Activated CD4-positive, CD25-positive, alpha-beta regulatory T cell (primary cell): ENCODE measurements around the gene IFTAP.
"Not testable (repeated sequence)": the region's sequence is repeated elsewhere in the genome, so short reads cannot be mapped to it uniquely, and the experiment has no call there.

Source experiments
- DNase-seq, 4 experiments: peaks; one replicate each; lab custom pipeline; 2025; lab: John Stamatoyannopoulos, UW

Gene IFTAP, protein sequence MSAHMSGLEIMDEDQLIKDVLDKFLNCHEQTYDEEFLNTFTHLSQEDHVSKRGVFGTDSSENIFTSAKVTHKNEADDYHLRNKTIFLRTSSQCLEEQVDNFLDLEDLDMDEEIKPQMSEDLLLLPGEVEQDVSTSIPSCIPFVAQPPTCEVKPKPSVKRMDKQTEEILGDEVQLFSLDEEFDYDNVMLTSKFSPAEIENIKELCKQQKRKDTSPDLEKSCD

DNA sequence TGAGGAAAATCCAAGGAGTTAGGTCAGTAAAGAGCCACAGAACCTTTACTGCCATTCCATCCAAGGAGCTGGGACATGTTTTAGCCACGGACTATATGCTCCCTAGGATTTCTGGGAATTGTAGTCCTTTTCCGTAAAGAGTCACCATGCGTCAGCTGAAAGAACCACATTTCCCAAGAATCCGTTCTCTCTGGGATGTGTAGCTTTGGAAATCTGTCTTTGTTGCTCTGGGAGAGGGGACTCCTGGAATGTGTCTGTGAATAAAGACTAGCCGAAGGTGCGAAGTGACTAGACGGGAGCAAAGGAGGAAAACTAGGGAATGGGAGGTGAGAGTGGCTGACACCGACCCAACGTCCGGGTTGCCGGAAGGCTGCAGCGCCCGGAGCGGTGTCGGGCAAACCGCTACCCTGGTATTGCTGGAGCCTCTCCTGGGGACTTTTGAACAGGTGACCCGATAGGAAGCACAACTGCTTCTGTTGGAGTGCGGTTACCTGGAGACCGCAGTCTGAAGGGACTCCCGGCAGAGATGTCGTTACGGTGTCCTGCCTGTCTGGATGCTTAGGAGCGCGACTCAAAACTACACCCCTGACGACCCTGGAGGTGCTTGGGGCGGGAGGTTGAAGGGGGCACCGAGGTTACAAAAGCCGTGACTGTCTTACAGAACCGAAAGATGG is at the start of gene IFTAP:
Gene IFTAP, plus strand, starts transcription at position 187 of the 674 bp plus-strand sequence. CDS start 15,602 bp downstream, outside the sequence.
- DNase-seq: no peak

DNA sequence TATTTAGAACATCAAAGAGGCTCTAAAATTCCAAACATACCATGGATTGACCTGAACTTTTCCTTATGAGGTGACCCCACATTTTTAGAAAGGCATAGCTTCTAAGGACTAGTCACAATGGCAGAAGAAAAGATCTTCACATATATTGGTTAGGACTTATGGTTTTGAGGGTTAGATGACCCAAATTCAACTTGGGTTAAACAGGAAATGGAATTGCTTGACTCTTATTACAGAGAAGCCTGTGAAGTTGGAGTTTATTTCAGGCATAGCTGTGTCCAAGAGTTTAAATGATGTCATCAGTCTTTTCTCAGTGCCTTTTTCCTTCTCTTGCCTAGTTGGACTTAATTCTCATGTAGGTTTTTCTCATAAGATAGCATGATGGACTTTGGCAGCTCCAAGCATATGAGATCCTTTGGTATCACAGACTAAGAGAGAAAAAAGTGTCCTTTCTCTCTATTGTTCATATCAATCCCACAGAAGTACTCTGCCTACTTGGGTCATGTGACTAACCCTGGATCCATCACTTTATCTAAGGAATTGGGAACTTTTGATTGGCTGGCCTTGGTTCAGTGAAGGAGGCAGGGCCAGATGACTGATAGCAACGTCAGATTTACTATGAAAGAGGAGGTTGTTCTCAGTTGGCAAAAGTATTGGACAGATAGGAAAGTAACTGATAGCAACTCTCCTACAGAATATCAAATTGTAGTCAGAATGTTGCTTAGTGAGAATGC is 43.8 kb upstream of the IFTAP start:
- no peak for DNase-seq

DNA sequence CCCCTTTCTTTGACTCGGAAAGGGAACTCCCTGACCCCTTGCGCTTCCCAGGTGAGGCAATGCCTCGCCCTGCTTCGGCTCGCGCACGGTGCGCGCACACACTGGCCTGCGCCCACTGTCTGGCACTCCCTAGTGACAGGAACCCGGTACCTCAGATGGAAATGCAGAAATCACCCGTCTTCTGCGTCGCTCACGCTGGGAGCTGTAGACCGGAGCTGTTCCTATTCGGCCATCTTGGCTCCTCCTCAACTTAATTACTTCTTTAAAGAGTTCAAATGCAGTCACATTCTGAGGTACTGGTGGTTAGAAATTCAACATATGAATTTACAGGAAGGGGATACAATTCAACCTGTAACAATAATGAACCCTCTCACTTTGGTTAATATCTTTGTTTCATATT is 36.9 kb upstream of the IFTAP start:
- not testable (repeated sequence) for DNase-seq

DNA sequence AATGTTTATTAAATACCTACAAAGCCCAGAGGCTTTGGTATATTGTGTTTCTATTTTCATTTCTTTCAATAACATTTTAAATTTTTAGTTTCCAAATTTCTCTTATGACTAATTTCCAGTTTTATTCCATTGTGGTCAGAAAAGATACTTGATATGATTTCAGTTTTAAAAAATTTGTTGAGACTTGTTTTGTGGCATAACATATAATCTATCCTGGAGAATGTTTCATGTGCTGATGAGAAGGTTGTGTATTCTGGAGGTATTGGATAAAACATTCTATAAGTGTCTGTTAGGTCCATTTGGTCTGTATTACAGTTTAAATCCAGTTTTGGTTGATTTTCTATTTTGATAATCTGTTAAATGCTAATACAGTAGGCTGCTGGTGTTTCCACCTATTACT is 36.3 kb upstream of the IFTAP start:
- DNase-seq: no peak

DNA sequence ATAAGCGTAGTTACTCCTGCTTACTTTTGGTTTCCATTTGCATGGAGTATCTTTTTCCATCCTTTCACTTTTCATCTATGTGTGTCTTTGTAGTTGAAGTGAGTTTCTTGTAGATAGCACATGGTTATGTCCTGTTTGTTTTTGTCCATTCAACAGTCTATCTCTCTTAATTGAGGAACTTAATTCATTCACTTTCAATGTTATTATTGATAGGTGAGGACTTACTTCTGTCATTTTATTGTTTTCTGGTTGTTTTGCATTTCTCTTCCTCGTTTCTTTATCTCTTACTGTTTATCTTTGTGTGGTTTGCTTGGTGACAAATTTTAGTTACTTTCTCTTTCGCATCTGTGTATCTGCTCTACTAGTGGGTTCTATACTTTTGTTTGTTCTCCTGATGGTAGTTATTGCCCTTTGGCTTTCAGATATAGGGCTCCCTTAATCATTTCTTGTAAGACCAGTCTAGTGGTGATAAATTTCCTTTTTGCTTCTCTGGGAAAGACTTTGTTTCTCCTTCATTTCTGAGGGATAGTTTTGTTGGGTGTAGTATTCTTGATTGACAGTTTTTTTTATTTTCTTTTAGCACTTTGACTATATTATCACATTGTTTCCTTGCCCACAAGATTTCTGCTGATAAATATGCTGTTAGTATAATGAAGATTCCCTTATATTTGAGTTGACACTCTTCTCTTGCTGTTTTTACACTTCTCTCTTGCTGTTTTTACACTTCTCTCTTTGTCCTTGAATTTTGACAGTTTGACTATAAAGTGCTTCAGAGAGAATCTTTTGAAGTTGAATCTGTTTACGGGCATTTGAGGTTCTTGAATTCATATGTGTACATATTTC is 35.5 kb upstream of the IFTAP start:
- DNase-seq: no peak

DNA sequence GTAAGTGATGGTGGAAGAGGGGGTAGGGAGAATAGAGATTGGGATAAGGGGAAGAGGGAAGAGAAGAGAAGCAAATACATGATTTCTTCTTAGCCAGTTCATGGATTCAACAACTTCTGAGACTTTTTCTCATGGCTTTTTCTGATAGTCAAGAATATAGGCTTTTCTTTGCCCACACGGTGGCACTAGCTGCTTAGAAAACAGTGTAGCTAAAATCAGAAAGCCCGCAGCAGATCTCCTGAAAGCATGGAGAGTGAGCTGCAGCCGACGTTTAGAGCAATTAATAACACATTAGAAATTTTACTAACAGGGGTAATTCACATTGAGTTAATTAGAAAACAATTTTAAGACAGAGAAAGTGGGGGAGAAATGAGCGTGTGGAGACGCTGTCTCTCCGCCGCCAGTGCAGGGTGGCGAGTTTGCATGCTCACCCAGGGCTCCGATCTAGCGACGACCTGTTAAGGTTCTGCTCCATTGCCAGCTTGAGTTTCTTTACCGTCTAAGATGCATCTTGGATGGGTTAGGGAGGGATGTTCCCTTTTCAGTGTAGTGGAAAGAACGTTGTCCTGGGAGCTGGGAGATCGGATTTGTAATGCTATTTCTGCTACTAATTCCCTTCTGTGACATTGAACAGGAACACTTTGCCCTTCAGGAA is 29.8 kb upstream of the IFTAP start:
- DNase-seq: no peak

DNA sequence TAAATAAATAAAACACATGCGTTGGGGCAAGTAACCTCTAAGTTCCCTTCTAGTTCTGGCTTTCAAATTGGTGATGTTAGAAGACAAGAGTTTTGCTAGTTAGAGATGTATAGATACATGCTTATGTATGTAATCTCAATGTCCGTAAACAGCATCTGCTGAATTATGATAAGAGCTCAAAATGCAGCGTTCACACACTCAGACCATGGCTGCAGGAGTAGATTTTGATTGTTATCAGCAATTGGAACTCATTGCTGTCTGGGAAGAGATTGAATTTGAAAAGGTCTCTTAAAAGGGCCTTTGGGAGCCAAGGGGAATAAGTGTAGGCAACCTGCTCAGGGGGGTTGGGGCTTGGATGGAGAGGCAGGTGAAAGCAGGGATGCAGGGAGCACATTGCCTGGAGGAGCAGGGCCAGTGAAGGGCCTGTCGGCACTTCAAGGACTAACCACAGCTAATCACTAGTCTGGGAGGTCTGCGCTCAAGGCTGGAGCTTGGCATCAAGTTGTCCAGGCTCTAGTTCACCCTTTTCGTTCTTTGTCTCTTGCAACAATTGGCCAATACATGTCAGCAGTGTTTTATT is 29.2 kb upstream of the IFTAP start:
- no peak for DNase-seq

DNA sequence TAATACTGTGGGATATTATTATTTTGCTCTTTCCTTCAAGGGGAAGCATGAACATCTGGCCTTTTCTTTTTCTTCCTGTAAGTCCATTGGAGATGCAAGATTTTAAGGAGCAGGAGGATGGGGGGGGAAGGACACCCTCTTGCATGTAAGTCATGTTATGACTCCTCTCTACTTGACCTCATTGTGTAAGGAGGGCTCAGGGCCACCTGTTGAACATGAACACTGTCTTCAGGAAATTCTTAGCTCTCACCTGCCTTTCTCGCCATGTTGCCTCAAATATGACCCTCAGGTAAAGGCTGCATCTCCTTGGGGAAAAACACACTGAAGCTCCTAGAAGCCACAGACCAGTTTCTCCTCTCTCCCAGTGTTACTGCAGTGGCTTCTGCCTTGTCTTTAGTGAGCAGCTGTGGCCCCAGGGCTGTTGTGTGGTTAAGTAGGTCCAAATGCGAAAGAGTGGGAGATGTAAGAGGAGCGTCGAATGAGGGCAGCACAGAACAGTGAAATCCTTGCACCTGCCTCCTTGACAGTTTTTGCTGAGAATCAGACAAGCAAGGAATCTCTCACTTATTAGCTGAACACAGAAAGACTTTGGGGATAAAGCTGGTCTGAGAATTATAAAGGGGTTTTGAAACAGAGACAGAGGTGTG is 27.8 kb upstream of the IFTAP start:
- DNase-seq: no peak

DNA sequence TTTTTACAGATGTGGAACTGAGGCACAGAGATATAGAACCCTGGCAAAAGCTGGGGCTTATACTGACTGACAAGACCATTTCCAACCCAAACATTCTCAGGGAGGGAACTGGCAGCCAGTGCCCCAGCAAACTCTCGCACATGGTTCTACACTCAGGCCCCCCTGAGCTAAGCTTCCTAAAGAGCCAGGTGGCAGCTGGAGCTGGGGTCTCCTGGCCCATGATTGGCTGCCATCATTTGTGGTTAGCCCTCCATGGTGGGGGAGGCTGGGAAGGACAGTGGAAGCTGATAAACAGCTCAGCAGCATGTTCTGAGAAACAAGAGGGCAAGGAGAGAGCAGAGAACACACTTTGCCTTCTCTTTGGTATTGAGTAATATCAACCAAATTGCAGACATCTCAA is 26.6 kb upstream of the IFTAP start, which contains the start of gene RAG1:
Gene RAG1, plus strand, starts transcription at position 314 of the 400 bp plus-strand sequence. CDS start 5,298 bp downstream, outside the sequence.
- DNase-seq: no peak

DNA sequence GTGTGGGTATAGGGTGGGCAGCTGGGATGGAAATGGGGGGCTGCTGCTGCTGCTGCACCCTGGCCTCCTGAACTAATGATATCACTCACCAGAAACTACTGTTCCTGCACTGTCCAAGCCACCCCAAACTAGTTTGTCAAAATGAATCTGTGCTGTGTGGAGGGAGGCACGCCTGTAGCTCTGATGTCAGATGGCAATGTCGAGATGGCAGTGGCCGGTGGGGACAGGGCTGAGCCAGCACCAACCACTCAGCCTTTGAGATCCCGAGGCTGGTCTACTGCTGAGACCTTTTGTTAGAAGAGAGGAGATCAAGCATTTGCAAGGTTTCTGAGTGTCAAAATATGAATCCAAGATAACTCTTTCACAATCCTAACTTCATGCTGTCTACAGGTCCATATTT is 25.2 kb upstream of the IFTAP start:
- no peak for DNase-seq

DNA sequence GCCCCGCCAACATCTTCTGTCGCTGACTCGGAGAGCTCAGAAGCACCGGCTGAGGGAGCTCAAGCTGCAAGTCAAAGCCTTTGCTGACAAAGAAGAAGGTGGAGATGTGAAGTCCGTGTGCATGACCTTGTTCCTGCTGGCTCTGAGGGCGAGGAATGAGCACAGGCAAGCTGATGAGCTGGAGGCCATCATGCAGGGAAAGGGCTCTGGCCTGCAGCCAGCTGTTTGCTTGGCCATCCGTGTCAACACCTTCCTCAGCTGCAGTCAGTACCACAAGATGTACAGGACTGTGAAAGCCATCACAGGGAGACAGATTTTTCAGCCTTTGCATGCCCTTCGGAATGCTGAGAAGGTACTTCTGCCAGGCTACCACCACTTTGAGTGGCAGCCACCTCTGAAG is 19.8 kb upstream of the IFTAP start:
- DNase-seq: no peak

DNA sequence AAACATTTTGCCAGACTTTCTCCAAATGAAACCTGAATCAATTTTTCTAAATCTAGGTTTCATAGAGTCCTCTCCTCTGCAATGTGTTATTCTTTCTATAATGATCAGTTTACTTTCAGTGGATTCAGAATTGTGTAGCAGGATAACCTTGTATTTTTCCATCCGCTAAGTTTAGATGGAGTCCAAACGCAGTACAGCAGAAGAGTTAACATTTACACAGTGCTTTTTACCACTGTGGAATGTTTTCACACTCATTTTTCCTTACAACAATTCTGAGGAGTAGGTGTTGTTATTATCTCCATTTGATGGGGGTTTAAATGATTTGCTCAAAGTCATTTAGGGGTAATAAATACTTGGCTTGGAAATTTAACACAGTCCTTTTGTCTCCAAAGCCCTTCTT is 16.9 kb upstream of the IFTAP start:
- DNase-seq: no peak

DNA sequence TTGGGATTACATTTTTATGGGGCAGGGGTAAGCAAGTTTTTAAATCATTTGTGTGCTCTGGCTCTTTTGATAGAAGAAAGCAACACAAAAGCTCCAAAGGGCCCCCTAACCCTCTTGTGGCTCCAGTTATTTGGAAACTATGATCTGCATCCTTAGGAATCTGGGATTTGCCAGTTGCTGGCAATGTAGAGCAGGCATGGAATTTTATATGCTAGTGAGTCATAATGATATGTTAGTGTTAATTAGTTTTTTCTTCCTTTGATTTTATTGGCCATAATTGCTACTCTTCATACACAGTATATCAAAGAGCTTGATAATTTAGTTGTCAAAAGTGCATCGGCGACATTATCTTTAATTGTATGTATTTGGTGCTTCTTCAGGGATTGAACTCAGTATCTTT is 16.4 kb upstream of the IFTAP start:
- DNase-seq: no peak

DNA sequence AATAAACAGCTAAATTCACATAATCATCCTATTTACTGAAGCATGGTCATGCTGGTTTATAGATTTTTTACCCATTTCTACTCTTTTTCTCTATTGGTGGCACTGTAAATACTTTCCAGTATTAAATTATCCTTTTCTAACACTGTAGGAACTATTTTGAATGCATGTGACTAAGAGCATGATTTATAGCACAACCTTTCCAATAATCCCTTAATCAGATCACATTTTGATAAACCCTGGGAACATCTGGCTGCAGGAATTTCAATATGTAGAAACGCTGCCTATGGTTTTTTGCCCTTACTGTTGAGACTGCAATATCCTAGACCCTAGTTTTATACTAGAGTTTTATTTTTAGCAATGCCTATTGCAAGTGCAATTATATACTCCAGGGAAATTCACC is 15.8 kb upstream of the IFTAP start:
- no peak for DNase-seq

DNA sequence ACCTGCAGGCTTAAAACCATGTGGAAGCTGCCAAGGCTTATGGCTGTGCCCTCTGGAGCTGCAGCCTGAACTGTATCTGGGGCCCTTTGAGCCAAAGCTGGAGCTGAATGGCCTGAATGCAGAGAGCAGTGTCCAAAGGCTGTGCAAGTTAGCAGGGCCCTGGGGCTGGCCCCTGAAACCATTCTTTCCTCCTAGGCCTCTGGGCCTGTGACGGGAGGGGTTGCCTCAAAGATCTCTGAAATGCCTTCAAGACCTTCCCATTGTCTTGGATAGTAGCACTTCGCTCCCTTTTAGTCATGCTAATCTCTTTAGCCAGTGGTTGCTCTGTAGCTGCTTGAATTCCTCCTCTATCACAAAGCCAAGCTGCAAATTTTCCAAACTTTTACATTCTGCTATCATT is 12.8 kb upstream of the IFTAP start:
- DNase-seq: no peak

DNA sequence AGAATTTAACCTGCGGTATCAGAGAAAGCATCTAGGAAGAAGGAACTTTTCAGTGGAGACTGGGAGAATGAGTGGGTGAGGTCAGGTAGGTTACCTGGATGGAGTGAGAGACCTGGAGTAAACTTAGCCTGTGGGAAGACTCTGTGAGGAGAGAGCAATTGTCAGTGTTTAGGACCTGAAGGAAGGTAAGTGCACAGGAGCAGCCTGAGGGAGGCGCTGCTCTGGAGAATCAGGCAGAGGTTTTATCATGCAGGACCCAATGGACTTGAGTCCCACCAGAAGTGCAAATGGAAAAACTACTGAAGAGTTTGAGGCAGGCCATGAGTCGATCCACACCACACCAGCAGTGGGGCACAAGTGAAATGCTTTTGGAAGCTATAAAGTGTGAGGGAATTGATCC is 10.6 kb upstream of the IFTAP start:
- no peak for DNase-seq

DNA sequence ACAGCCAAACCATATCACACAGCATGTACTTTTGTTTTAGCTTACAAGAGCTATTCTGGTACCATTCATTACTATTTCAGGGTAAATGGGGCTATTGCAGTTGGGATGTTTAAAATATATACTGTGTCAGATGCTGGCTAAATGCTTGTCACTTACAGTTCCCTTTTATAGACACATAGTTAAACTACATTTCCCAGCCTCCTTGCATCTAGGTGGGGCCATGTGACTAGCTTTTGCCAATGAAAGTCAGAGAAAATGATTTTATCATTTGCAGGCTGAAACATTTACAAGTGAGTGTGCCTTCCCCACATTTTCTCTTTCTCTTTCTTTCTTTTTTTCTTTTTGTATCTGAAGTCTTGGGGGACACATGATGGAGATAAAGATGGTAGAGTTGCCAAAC is 7.8 kb upstream of the IFTAP start:
- no peak for DNase-seq

DNA sequence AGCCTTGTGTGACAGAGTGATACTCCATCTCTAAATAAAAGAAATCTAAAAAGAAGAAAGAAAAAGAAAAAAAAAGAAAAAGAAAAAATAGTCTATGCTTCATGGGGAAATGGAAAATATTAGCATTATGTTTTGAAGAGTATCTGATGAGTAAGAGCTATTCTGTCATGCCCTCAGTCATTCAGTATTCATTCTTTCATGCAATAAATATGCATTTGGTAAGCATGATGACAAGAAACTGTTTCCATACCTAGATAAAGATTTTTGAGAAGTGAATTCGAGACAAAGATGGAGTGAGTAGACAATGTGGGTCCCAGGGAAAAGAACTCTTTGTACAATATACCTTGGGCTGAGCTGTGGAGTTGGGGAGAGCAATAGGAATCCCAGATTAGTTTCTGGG is 6.2 kb upstream of the IFTAP start:
- no peak for DNase-seq

DNA sequence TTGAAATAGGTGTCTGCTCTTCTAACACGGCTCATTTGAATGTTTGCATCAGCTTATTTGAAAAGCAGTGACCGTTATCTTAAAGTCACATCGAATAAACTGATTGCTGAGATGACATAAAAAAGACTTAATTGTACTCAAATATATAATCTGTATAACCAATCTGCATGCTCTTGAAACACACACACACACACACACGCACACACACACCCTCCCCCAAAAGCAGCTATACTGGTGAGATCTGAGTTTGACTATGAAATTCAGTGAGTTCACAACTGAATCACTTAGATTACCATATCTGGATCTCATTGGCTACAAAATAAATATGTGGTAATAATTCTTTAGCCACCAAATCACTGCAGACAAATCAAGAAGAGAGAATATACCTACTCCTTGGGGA is 3.8 kb upstream of the IFTAP start:
- DNase-seq: no peak

DNA sequence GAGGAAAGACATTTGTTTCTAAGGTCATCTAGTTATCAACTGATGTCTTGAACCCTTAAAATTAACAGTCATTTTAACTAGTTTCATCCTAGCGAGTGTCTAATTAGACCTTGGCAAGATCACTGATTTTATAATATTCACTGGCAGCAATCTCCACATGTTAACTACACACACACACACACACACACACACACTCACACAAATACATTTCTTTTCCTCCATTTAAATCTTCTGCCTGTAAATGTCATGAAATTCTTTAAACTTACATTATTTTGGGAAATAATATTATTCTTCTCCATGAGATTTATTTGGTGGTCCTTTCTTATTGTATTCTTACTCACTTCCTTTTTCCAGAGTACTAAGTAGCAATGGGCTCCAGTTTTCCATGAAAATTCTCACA is 2.9 kb upstream of the IFTAP start:
- no peak for DNase-seq

DNA sequence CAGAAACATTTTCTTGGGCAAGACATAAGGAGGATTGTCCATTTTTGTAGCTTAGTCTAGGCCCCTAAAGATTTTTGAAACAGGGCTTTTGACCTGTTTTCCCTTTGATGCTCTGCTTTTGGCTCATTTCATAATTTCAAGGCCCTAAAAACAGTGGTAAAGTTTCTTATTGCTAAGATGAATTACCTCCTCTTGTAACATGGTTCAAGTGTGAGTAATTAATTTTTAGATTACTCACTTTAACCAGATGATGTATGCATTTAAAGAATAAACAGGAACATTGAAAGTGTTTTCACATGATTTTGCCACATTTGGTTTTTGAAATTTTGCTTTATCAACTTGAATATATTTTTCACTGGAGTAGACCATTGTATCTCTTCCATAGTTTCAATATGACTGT is 2.6 kb downstream of the IFTAP start:
- DNase-seq: no peak
